Pancreas (tissue), 10 donors: ENCODE data around the gene VIT. TPM values are rescaled to one million over a fixed set of nuclear protein-coding genes. Genes with fewer than 3 reads are reported as not detected.

ENCODE experiments used
- ATAC-seq, 4 donors: fragments of 200-7000 bp; cut with Tn5 transposase; one replicate each; pipeline versions ENCODE4 v1.8.0 to v1.9.1; 2020; ENCODE audit warnings: mild to moderate bottlenecking in 4 of 4, moderate library complexity in 4 of 4
- DNase-seq, 6 donors: peaks; one replicate each; pipeline ENCODE4 v3.0.0-alpha.2; 2020
- FAIRE-seq: peaks from 2 replicates; lab custom pipeline; 2012; peaks lifted over from hg19 to GRCh38; lab: Jason Lieb, UNC
- H3K27ac ChIP-seq, 4 donors: fragments of 200-600 bp; sonication (generic); 1 replicate in 3 of 4; 2 replicates in 1 of 4; pipeline versions ENCODE4 v1.5.0 to v1.8.0; 2020
- H3K27me3 ChIP-seq, 4 donors: fragments of 200-600 bp; one replicate each; pipeline ENCODE4 v1.8.0; 2021
- H3K36me3 ChIP-seq, 3 donors: fragments of 200-600 bp; sonication (generic) in 1 of 3; one replicate each; pipeline versions ENCODE4 v1.5.0 to v1.8.0; 2020 to 2021
- H3K4me1 ChIP-seq, 3 donors: fragments of 200-600 bp; one replicate each; pipeline ENCODE4 v1.8.0; 2021
- H3K4me3 ChIP-seq, 4 donors: fragments of 200-600 bp; sonication (generic) in 2 of 4; one replicate each; pipeline versions ENCODE4 v1.5.0 to v1.8.0; 2020 to 2021
- H3K9me3 ChIP-seq, 4 donors: fragments of 200-600 bp; one replicate each; pipeline ENCODE4 v1.8.0; 2021
- CTCF ChIP-seq, 4 donors: fragments of 200-600 bp; sonication (generic) in 3 of 4; IDR thresholded peaks; one replicate each; pipeline versions ENCODE4 v1.5.0 to v1.8.0; 2021; ENCODE audit warnings: antibody characterized with exemption in 4 of 4
- WGBS, 2 donors: extraction: QIAGEN DNeasy Blood & Tissue Kit; methylation state at CpG; one replicate each; pipeline ENCODE4 v1.1.7; 2013; 5-methylcytosine and 5-hydroxymethylcytosine counted together
- intact Hi-C, 3 donors: fragments of 100-400 bp; cut with DNase I; formaldehyde crosslinking; loops; one replicate each; pipeline versions ENCODE4 v1.11.1 to v1.14.2; 2022
- polyA plus RNA-seq, 2 donors: library from polyadenylated mRNA; stranded (reverse); fragments of 200-250 nt; gene quantifications; one replicate each; pipeline ENCODE4 v1.2.3, GENCODE V29; 2013
- total RNA-seq, 6 donors: library from RNA; stranded (reverse); fragmentation: NEBNext Ultra II Directional in 4 of 6; extraction: Animal tissue kit (Norgen Biotek cat#: 25700) in 4 of 6; gene quantifications; one replicate each; pipeline versions ENCODE4 v1.2.1 to v1.2.4, GENCODE V29; 2021 to 2023
- donor health status: healthy with polysubstance abuse.
- donor health status: DM: no; HTN: no; CAD: no; lungs with moderate emphysema.
- donor health status: DM: no; HTN: no; CAD: no.
- donor health status: control.
- donor health status: control.
- donor health status: Bipolar disorder and iron deficiency.
- donor health status: DM: yes; HTN: yes; CAD: no.
- donor health status: DM: no; HTN: no; CAD: no.
- donor health status: DM: no; HTN: no; CAD: no.
- donor health status: DM: yes; HTN: yes; CAD: no.

VIT gene
- total and polyA plus RNA-seq, 8 donors: 0.19 to 2.9 (median 0.36) TPM

GRCh38 chr2:36701918-36702317 lies 5.4 kb downstream of the VIT start:
- Histone ChIP-seq H3K9me3 (no peaks in the 10 kb centered on the region), H3K4me3 (no peak overlapping the region), H3K36me3 (no peaks in the 10 kb centered on the region), H3K27me3 (no peaks in the 10 kb centered on the region), H3K4me1 (no peaks in the 10 kb centered on the region), H3K27ac (no peak overlapping the region)
- 42 to 47% methylated on average over 2 of the region's 2 CpGs for WGBS, 2 donors
- intact Hi-C loops: no loop called here
- no peak for FAIRE-seq
- no peak for DNase-seq
- ATAC-seq: no peak
- no peak for TF ChIP-seq CTCF (IDR thresholded peaks at IDR 0.05)

DNA sequence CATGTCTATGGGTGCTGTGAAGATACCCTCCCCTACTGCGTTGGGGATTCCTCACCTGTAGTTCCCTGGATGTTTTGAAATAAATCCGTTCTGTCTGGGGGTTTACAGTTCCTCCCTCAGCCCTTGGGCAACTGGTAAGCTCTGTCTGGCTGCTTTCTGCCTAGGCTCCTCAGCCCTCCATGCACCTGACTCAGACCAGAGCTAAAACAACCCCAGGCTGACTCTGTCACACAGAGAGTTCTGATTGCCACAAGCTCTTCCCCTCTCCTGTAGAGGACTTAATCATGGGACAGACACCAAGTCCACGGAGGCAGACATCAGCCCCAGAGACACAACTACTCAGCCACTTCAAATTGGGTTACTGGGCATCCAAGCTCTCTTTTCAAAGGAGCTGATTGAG lies 6.3 kb downstream of the VIT start:
- DNase-seq (no peak), FAIRE-seq (no peak), ATAC-seq (no peak)
- Histone ChIP-seq H3K36me3 (no peaks in the 10 kb centered on the region), H3K4me3 (no peak overlapping the region), H3K9me3 (no peaks in the 10 kb centered on the region), H3K4me1 (no peaks in the 10 kb centered on the region), H3K27ac (no peak overlapping the region), H3K27me3 (no peaks in the 10 kb centered on the region)
- no peak for TF ChIP-seq CTCF (IDR thresholded peaks at IDR 0.05)
- 61 to 63% methylated on average over 3 of the region's 3 CpGs for WGBS, 2 donors
- intact Hi-C loops: no loop called here

- no peak for DNase-seq
- no peak for TF ChIP-seq CTCF (IDR thresholded peaks at IDR 0.05)
- WGBS, 2 donors: 71 to 74% methylated on average over 6 of the region's 6 CpGs
- Histone ChIP-seq H3K36me3 (no peaks in the 10 kb centered on the region), H3K4me1 (no peaks in the 10 kb centered on the region), H3K27me3 (no peaks in the 10 kb centered on the region), H3K27ac (no peak overlapping the region), H3K4me3 (no peak overlapping the region), H3K9me3 (no peaks in the 10 kb centered on the region)
- no peak for FAIRE-seq
- intact Hi-C loops: no loop called here
- peak in 1 of 4 donors; percentile 47 for ATAC-seq
These were observed 8.1 kb downstream of the VIT start for GRCh38 chr2:36704475-36705150.

- ATAC-seq: no peak
- TF ChIP-seq CTCF (IDR thresholded peaks at IDR 0.05): no peak
- H3K4me3 ChIP-seq: no peak overlapping the region
- H3K9me3 ChIP-seq: no peaks in the 10 kb centered on the region
- H3K36me3 ChIP-seq: no peaks in the 10 kb centered on the region
- no peaks in the 10 kb centered on the region for H3K27me3 ChIP-seq
- no peaks in the 10 kb centered on the region for H3K4me1 ChIP-seq
- WGBS, 2 donors: 77 to 87% methylated on average over 9 of the region's 9 CpGs
- FAIRE-seq: no peak
- H3K27ac ChIP-seq: no peak overlapping the region
- no peak for DNase-seq
- intact Hi-C loops: no loop called here
These were observed 9.0 kb downstream of the VIT start for GRCh38 chr2:36705326-36706020.
